Gastroesophageal sphincter (tissue), 3 donors: ENCODE measurements around the gene ARRDC1.
A peak's percentile ranks its signal among the peaks of the same experiment; 100 is the strongest.

ENCODE experiments used
- EP300 ChIP-seq: sonication (generic); formaldehyde crosslinking; IDR thresholded peaks from one replicate; pipeline ENCODE4 v1.6.1; 2017; ENCODE audit warnings: antibody characterized with exemption, mild to moderate bottlenecking
- POLR2A ChIP-seq, 2 donors: fragments of 450-650 bp; IDR thresholded peaks; one replicate each; pipeline ENCODE4 v1.6.1; 2017; ENCODE audit warnings: antibody characterized with exemption in 2 of 2, mild to moderate bottlenecking in 2 of 2, moderate library complexity in 1 of 2
- POLR2AphosphoS5 ChIP-seq: sonication (generic); formaldehyde crosslinking; IDR thresholded peaks from one replicate; pipeline ENCODE4 v1.6.1; 2017; ENCODE audit warnings: antibody characterized with exemption
- TF ChIP-seq, protein P1 (sequence below), 4 experiments: fragments of 200-600 bp in 2 of 4; fragments of 450-650 bp in 2 of 4; sonication (generic) in 1 of 4; IDR thresholded peaks; one replicate each; pipeline ENCODE4 v1.5.1; 2017 to 2019; ENCODE audit warnings: antibody characterized with exemption in 4 of 4, mild to moderate bottlenecking in 2 of 4, moderate library complexity in 2 of 4

DNA sequence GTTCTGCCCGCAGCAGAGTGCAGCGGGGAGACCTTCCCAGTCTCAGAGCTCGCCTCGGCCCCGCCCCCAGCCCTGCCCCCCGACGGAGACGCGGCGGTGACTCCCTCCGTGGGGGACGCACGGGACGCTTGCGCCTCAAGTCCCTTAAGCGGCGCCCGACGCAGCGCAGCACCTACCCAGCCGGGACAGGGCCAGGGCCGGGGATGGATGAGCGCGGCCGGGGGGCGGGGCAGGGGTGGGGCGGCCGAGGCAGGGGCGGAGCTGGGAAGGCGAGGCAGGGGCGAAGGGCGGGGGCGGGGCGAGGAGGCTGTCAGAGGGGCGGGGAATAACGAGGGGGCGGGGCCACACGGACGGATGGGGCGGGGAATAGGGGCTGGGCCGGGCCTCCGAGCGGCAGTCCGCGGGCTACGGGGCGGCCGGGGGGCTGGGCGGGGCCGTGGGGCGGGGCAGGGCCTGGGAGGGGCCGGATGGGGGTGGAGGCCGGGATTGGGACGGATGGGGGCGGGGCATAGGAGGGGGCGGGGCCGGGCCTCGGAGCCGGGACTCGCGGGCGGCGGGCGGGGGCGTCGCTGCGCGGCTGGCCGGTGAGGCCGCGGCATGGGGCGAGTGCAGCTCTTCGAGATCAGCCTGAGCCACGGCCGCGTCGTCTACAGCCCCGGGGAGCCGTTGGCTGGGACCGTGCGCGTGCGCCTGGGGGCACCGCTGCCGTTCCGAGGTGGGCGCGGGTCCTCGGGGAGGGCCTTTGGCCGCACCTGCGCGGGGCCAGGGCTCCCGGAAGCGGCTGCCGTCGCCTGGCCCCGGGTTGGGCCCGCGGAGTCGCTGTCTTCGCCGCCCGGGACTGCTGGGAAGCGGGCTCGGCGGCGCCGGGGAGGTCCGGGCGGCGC, at the start of gene ARRDC1:
- TF ChIP-seq, protein P1, sequence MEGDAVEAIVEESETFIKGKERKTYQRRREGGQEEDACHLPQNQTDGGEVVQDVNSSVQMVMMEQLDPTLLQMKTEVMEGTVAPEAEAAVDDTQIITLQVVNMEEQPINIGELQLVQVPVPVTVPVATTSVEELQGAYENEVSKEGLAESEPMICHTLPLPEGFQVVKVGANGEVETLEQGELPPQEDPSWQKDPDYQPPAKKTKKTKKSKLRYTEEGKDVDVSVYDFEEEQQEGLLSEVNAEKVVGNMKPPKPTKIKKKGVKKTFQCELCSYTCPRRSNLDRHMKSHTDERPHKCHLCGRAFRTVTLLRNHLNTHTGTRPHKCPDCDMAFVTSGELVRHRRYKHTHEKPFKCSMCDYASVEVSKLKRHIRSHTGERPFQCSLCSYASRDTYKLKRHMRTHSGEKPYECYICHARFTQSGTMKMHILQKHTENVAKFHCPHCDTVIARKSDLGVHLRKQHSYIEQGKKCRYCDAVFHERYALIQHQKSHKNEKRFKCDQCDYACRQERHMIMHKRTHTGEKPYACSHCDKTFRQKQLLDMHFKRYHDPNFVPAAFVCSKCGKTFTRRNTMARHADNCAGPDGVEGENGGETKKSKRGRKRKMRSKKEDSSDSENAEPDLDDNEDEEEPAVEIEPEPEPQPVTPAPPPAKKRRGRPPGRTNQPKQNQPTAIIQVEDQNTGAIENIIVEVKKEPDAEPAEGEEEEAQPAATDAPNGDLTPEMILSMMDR (IDR thresholded peaks at IDR 0.05): no peak
- TF ChIP-seq POLR2A (IDR thresholded peaks at IDR 0.05) (peak; percentile 58), EP300 (no peak), POLR2AphosphoS5 (no peak)
